HG03039 (cell line): ENCODE data around the gene TNF.

ENCODE experiments used
- ATAC-seq: cut with Tn5 transposase; IDR thresholded peaks from one replicate; pipeline ENCODE4 v1.9.1; 2021; ENCODE audit warnings: mild to moderate bottlenecking, moderate library complexity; ENCODE audit not compliant: unreplicated experiment

The TNF gene

DNA sequence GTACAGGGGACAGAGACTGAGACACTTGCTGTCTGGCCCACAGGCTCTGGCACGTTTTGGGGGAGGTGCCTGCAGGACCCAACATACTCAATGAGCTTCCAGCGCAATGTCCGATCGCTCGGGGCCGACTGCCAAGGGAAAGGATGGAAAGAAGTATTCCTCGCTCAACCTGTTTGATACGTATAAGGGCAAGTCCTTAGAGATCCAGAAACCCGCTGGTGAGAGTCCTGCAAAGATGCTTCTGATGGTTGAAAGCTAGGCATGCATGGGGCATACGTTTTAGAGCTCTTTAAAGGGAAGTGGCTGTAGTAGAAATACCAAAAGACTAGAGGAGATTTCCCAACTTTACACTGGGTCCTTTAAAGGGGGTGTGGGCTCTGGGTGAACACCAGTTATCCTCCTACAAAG is 47.3 kb downstream of the TNF start:
- ATAC-seq, result no peak

- ATAC-seq, result no peak
Observed at GRCh38 chr6:31624070-31624469, 48.7 kb downstream of the TNF start.

DNA sequence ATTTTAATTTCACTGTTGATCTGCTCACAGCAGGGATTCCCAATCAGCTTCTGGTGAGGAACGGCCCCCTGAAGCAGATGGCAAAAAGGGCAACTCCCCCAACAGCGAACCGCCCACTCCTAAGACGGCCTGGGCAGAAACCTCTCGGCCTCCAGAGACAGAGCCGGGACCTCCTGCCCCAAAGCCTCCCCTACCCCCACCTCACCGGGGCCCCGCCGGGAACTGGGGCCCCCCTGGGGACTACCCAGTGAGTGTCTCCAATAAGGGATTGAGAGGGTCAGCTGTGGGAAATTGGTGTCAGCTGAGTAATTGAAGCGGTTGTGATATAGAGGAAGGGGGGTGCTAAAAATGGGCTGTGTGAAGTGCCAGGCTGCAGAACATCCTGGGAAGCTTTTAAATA is 51.6 kb downstream of the TNF start:
- ATAC-seq, result no peak

DNA sequence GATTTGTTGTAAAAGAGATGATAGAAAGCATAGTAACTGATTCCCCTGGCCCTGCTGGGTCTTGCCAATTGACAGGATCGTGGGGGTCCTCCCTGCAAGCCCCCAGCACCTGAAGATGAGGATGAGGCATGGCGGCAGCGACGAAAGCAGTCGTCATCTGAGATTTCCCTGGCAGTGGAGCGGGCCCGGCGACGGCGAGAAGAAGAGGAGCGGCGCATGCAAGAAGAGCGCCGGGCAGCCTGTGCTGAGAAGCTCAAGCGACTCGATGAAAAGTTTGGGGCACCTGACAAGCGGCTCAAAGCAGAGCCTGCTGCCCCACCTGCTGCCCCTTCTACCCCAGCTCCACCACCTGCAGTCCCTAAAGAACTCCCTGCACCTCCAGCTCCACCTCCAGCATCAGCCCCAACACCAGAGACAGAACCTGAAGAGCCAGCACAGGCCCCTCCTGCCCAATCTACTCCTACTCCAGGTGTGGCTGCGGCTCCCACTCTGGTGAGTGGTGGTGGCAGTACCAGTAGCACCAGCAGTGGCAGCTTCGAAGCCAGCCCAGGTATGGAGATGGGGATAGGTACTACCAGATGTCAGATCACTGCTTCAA is 52.4 kb downstream of the TNF start:
- ATAC-seq, result no peak
